SJCRH30 (cell line): ENCODE data around the gene PNPLA5. TPM values are rescaled to one million over a fixed set of nuclear protein-coding genes. Genes with fewer than 3 reads are reported as not detected.

Source experiments
- DNase-seq, 2 experiments: peaks; one replicate each; pipeline ENCODE4 v3.0.0-alpha.2; 2015 to 2020
- H3K27ac ChIP-seq: fragments of 250-450 bp; sonication (Bioruptor Pico); 2 replicates; pipeline ENCODE4 v1.5.1; 2020; ENCODE audit warnings: mild to moderate bottlenecking, moderate library complexity
- H3K27me3 ChIP-seq: fragments of 250-450 bp; sonication (Bioruptor Pico); 2 replicates; pipeline ENCODE4 v1.5.1; 2020; ENCODE audit warnings: mild to moderate bottlenecking, moderate library complexity
- H3K36me3 ChIP-seq: fragments of 250-450 bp; sonication (Bioruptor Pico); 2 replicates; pipeline ENCODE4 v1.5.1; 2020; ENCODE audit warnings: mild to moderate bottlenecking, moderate library complexity
- H3K4me1 ChIP-seq: fragments of 250-450 bp; sonication (Bioruptor Pico); 2 replicates; pipeline ENCODE4 v1.5.1; 2020; ENCODE audit warnings: mild to moderate bottlenecking, moderate library complexity
- H3K4me3 ChIP-seq: fragments of 250-450 bp; sonication (Bioruptor Pico); 2 replicates; pipeline ENCODE4 v1.5.1; 2020; ENCODE audit warnings: mild to moderate bottlenecking, moderate library complexity
- H3K9me3 ChIP-seq: fragments of 250-450 bp; sonication (Bioruptor Pico); replicated peaks from 2 replicates; pipeline ENCODE4 v1.5.1; 2020; ENCODE audit warnings: mild to moderate bottlenecking, moderate library complexity
- total RNA-seq: library from RNA; depleted of rRNA; stranded (reverse); fragments of >200 nt; shearing (Covaris generic); gene quantifications from 2 replicates; pipeline ENCODE4 v1.2.3, GENCODE V29; 2014; rRNA removed

PNPLA5 gene
- total RNA-seq, result not detected in 2 replicates

GRCh38 chr22:43891360-43892182 is at the start of gene PNPLA5:
PNPLA5 (minus strand) TSS chr22:43892013; CDS start chr22:43891880, 133 bp downstream.
- Histone ChIP-seq H3K4me1 (no peaks in the 10 kb centered on the region), H3K27ac (no peak within 1 kb of the TSS), H3K9me3 (no peaks in the 10 kb centered on the region), H3K27me3 (peaks cover 14% of the 10 kb centered on the region), H3K36me3 (no peaks in the 10 kb centered on the region), H3K4me3 (no peak within 1 kb of the TSS)
- no peak for DNase-seq

- Histone ChIP-seq H3K27me3 (no peaks in the 10 kb centered on the region), H3K4me3 (no peak overlapping the region), H3K36me3 (no peaks in the 10 kb centered on the region), H3K4me1 (no peaks in the 10 kb centered on the region), H3K27ac (no peak overlapping the region), H3K9me3 (no peaks in the 10 kb centered on the region)
- no peak for DNase-seq
These were observed 49.6 kb upstream of the PNPLA5 start for GRCh38 chr22:43941449-43941848.

- Histone ChIP-seq H3K27ac (no peak overlapping the region), H3K4me3 (no peak overlapping the region), H3K9me3 (no peaks in the 10 kb centered on the region), H3K36me3 (no peaks in the 10 kb centered on the region), H3K27me3 (no peaks in the 10 kb centered on the region), H3K4me1 (no peaks in the 10 kb centered on the region)
- no peak for DNase-seq
These were observed 40.0 kb upstream of the PNPLA5 start for GRCh38 chr22:43931771-43932170.

GRCh38 chr22:43928908-43929307 is 37.1 kb upstream of the PNPLA5 start:
- no peak for DNase-seq
- Histone ChIP-seq H3K27ac (no peak overlapping the region), H3K4me3 (no peak overlapping the region), H3K4me1 (peaks cover 15% of the 10 kb centered on the region), H3K36me3 (no peaks in the 10 kb centered on the region), H3K9me3 (no peaks in the 10 kb centered on the region), H3K27me3 (no peaks in the 10 kb centered on the region)

- Histone ChIP-seq H3K36me3 (no peaks in the 10 kb centered on the region), H3K27me3 (no peaks in the 10 kb centered on the region), H3K9me3 (no peaks in the 10 kb centered on the region), H3K27ac (no peak overlapping the region), H3K4me1 (peaks cover 15% of the 10 kb centered on the region), H3K4me3 (no peak overlapping the region)
- DNase-seq, result no peak
These were observed 36.7 kb upstream of the PNPLA5 start for GRCh38 chr22:43928468-43928867.

GRCh38 chr22:43926349-43926710 is 34.5 kb upstream of the PNPLA5 start:
- no peaks in the 10 kb centered on the region for H3K36me3 ChIP-seq
- H3K27me3 ChIP-seq, result no peaks in the 10 kb centered on the region
- H3K4me1 ChIP-seq, result peaks cover 29% of the 10 kb centered on the region
- no peak for DNase-seq
- H3K27ac ChIP-seq, result no peak overlapping the region
- no peak overlapping the region for H3K4me3 ChIP-seq
- no peaks in the 10 kb centered on the region for H3K9me3 ChIP-seq

GRCh38 chr22:43925433-43926348 is 33.9 kb upstream of the PNPLA5 start:
- peak; percentile 61 to 68 for DNase-seq
- H3K4me3 ChIP-seq, result no peak overlapping the region
- peak overlapping the region; percentile 44; the same call in 1 of the 2 replicates for H3K27ac ChIP-seq
- H3K27me3 ChIP-seq, result no peaks in the 10 kb centered on the region
- peaks cover 35% of the 10 kb centered on the region for H3K4me1 ChIP-seq
- H3K36me3 ChIP-seq, result no peaks in the 10 kb centered on the region
- no peaks in the 10 kb centered on the region for H3K9me3 ChIP-seq

- Histone ChIP-seq H3K4me3 (no peak overlapping the region), H3K36me3 (no peaks in the 10 kb centered on the region), H3K27me3 (no peaks in the 10 kb centered on the region), H3K4me1 (peaks cover 35% of the 10 kb centered on the region), H3K27ac (peak overlapping the region; percentile 44; the same call in 1 of the 2 replicates), H3K9me3 (no peaks in the 10 kb centered on the region)
- no peak for DNase-seq
These were observed 33.1 kb upstream of the PNPLA5 start for GRCh38 chr22:43924877-43925276.

- DNase-seq, result peak; percentile 63 to 68
- no peak within 1 kb of the TSS for H3K27ac ChIP-seq
- H3K4me1 ChIP-seq, result peaks cover 35% of the 10 kb centered on the region
- H3K4me3 ChIP-seq, result peak within 1 kb of the TSS; percentile 54
- no peaks in the 10 kb centered on the region for H3K36me3 ChIP-seq
- no peaks in the 10 kb centered on the region for H3K9me3 ChIP-seq
- H3K27me3 ChIP-seq, result no peaks in the 10 kb centered on the region
These were observed 32.0 kb upstream of the PNPLA5 start, which contains the start of gene PNPLA3 for GRCh38 chr22:43923631-43924464. PNPLA3 (plus strand) TSS chr22:43923805; CDS start chr22:43923912, 107 bp downstream.

GRCh38 chr22:43923191-43923590 is 31.4 kb upstream of the PNPLA5 start:
- H3K4me3 ChIP-seq, result peak overlapping the region; percentile 35
- H3K36me3 ChIP-seq, result no peaks in the 10 kb centered on the region
- H3K9me3 ChIP-seq, result no peaks in the 10 kb centered on the region
- DNase-seq, result no peak
- H3K27me3 ChIP-seq, result no peaks in the 10 kb centered on the region
- peaks cover 35% of the 10 kb centered on the region for H3K4me1 ChIP-seq
- H3K27ac ChIP-seq, result no peak overlapping the region

- Histone ChIP-seq H3K27me3 (no peaks in the 10 kb centered on the region), H3K9me3 (no peaks in the 10 kb centered on the region), H3K27ac (peak overlapping the region; percentile 55), H3K4me1 (peaks cover 35% of the 10 kb centered on the region), H3K4me3 (no peak overlapping the region), H3K36me3 (no peaks in the 10 kb centered on the region)
- no peak for DNase-seq
These were observed 30.3 kb upstream of the PNPLA5 start for GRCh38 chr22:43922123-43922522.

GRCh38 chr22:43921370-43921769 is 29.6 kb upstream of the PNPLA5 start:
- H3K4me3 ChIP-seq, result no peak overlapping the region
- no peaks in the 10 kb centered on the region for H3K27me3 ChIP-seq
- peak; percentile 64 to 71 for DNase-seq
- no peaks in the 10 kb centered on the region for H3K9me3 ChIP-seq
- H3K4me1 ChIP-seq, result peaks cover 35% of the 10 kb centered on the region
- no peaks in the 10 kb centered on the region for H3K36me3 ChIP-seq
- peak overlapping the region; percentile 55 for H3K27ac ChIP-seq

- Histone ChIP-seq H3K27me3 (no peaks in the 10 kb centered on the region), H3K4me1 (peaks cover 20% of the 10 kb centered on the region), H3K36me3 (no peaks in the 10 kb centered on the region), H3K27ac (no peak overlapping the region), H3K4me3 (no peak overlapping the region), H3K9me3 (no peaks in the 10 kb centered on the region)
- no peak for DNase-seq
These were observed 27.5 kb upstream of the PNPLA5 start for GRCh38 chr22:43919106-43919973.
